ENCODE results near the gene PTGDS. TPM values are rescaled to one million over a fixed set of nuclear protein-coding genes. Genes with fewer than 3 reads are reported as not detected.

Gene PTGDS
- total RNA-seq, 1 experiment from 2014 or later = 3.6 TPM

DNA sequence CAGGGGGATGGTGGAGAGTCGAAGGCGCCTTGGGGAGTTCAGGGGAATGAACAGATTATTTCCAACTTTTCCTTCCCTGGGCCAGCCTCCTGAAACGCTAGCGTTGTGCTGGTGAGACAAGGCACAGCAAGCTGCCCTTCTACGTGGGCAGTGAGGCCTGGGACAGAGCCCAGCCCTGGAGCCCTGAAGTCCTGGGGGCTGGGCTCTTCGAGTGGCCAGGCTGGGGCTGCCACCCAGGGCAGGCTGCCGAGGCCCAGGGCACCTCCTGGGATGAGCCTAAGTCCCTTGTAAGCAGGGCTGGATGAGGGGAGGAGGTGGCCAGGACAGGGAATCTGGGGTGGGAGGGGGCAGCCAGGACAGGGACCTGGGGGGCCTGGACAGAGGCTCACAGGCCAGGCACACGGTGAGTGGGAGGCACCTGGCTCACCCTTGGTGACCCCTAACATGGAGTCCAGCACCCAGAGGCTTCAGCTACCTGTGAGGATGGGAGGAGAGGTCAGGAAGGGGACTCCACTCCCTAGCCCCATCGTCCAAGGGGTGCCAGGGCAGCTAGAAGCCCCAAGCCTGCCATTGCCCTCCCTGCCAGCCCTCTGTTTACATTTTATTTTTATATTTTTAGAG is 26.5 kb upstream of the PTGDS start:
- Histone ChIP-seq H3K9me3 (ENCODE audit: control insufficient read depth, low read depth, low read length) (no peaks in the 10 kb centered on the region), H2BK120ac (ENCODE audit: low read depth, low read length, poor library complexity, severe bottlenecking) (no peak overlapping the region), H4K20me1 (ENCODE audit: control insufficient read depth, insufficient read depth, insufficient read length) (no peaks in the 10 kb centered on the region), H3K27ac (ENCODE audit: insufficient read length, low read depth, low read length) (no peak overlapping the region), H3T11ph (ENCODE audit: low read length) (no peak overlapping the region), H3K9ac (ENCODE audit: extremely low read depth, insufficient read length, low read length) (no peak overlapping the region), H3K4me1 (ENCODE audit: insufficient read depth, low read length) (no peaks in the 10 kb centered on the region), H3K27me3 (ENCODE audit: insufficient read depth, low read length) (no peaks in the 10 kb centered on the region), H3K18ac (ENCODE audit: insufficient read length, low read depth, low read length) (no peak overlapping the region), H3K4ac (ENCODE audit: low read depth, low read length) (no peak overlapping the region), H3K4me2 (ENCODE audit: insufficient read depth, insufficient read length, low read length) (peak overlapping the region; percentile 55), H2BK20ac (ENCODE audit: low read depth, low read length, poor library complexity, severe bottlenecking) (no peak overlapping the region), H4K5ac (ENCODE audit: insufficient read length, low read depth, low read length) (no peak overlapping the region), H3K79me1 (ENCODE audit: insufficient read depth, low read depth, low read length, poor library complexity, severe bottlenecking) (no peaks in the 10 kb centered on the region), H3K56ac (ENCODE audit: insufficient read length, low read depth, low read length) (no peak overlapping the region), H2BK15ac (ENCODE audit: low read depth, low read length) (no peak overlapping the region), H2BK12ac (ENCODE audit: insufficient read length, low read depth, low read length) (no peak overlapping the region), H2AFZ (ENCODE audit: low read length) (no peak overlapping the region), H3K23ac (ENCODE audit: insufficient read length, low read depth, low read length) (no peak overlapping the region), H3K14ac (ENCODE audit: insufficient read depth, low read length) (0 out of 2 replicates have a peak overlapping the region, but pooled peaks have one; percentile 9), H4K8ac (replicated peaks; ENCODE audit: insufficient read length, low read depth, low read length) (no peak overlapping the region), H2BK5ac (ENCODE audit: insufficient read length, low read length) (no peak overlapping the region), H3K79me2 (ENCODE audit: insufficient read depth, low read length) (no peaks in the 10 kb centered on the region), H2AK5ac (ENCODE audit: insufficient read length, low read length) (no peak overlapping the region), H3K23me2 (ENCODE audit: insufficient read length, low read depth, low read length, poor library complexity, severe bottlenecking) (peaks cover 5% of the 10 kb centered on the region), H4K91ac (ENCODE audit: insufficient read length, low read depth, low read length) (no peak overlapping the region)
- no peak for DNase-seq
- TF ChIP-seq, protein P1, sequence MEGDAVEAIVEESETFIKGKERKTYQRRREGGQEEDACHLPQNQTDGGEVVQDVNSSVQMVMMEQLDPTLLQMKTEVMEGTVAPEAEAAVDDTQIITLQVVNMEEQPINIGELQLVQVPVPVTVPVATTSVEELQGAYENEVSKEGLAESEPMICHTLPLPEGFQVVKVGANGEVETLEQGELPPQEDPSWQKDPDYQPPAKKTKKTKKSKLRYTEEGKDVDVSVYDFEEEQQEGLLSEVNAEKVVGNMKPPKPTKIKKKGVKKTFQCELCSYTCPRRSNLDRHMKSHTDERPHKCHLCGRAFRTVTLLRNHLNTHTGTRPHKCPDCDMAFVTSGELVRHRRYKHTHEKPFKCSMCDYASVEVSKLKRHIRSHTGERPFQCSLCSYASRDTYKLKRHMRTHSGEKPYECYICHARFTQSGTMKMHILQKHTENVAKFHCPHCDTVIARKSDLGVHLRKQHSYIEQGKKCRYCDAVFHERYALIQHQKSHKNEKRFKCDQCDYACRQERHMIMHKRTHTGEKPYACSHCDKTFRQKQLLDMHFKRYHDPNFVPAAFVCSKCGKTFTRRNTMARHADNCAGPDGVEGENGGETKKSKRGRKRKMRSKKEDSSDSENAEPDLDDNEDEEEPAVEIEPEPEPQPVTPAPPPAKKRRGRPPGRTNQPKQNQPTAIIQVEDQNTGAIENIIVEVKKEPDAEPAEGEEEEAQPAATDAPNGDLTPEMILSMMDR (conservative IDR thresholded peaks at IDR 0.05) = no peak
- Mint-ChIP-seq H3K27me3 (ENCODE audit: low read depth) (no peaks in the 10 kb centered on the region), H3K27ac (no peak overlapping the region; a peak in 1 of 7 replicates), H3K36me3 (ENCODE audit: insufficient read depth in 1 of 3, low read depth in 3 of 3) (no peaks in the 10 kb centered on the region), H3K4me1 (peaks cover 8 to 12% of the 10 kb centered on the region in 2 experiments), H3K9me3 (no peaks in the 10 kb centered on the region), H3K4me3 (peak overlapping the region; percentile 74 to 81)
- no CpG with 5 or more reads among the region's 9 CpGs for WGBS (ENCODE audit: extremely low coverage, insufficient read length, low lambda C conversion rate)
